Large intestine (tissue), 3 donors: ENCODE results near the gene SH3RF3. TPM values are rescaled to one million over a fixed set of nuclear protein-coding genes. Genes with fewer than 3 reads are reported as not detected.

Source experiments
- DNase-seq, 2 donors: peaks; one replicate each; pipeline versions ENCODE4 v3.0.0 to v3.0.0-alpha.2; 2013
- H3K27ac ChIP-seq: one replicate; pipeline ENCODE4 v1.5.1; 2013; ENCODE audit warnings: low read length
- H3K27me3 ChIP-seq: 2 replicates; pipeline ENCODE4 v1.6.1; 2013; ENCODE audit warnings: low read length; ENCODE audit not compliant: control insufficient read depth, insufficient read depth
- H3K36me3 ChIP-seq: 2 replicates; pipeline ENCODE4 v1.6.1; 2013; ENCODE audit warnings: low read length; ENCODE audit not compliant: control insufficient read depth, insufficient read depth
- H3K4me1 ChIP-seq: one replicate; pipeline ENCODE4 v1.6.1; 2013; ENCODE audit warnings: low read length; ENCODE audit not compliant: control insufficient read depth, insufficient read depth
- H3K4me3 ChIP-seq: one replicate; pipeline ENCODE4 v1.5.1; 2013; ENCODE audit warnings: low read length
- H3K9me3 ChIP-seq: one replicate; pipeline ENCODE4 v1.6.1; 2013; ENCODE audit warnings: mild to moderate bottlenecking, low read depth, low read length, moderate library complexity; ENCODE audit not compliant: control insufficient read depth
- WGBS: methylation state at CpG from one replicate; pipeline ENCODE4 v1.1.5; 2013; ENCODE audit warnings: low lambda C conversion rate; ENCODE audit not compliant: insufficient coverage; 5-methylcytosine and 5-hydroxymethylcytosine counted together
- polyA plus RNA-seq: library from polyadenylated mRNA; unstranded; fragments of 120-200 nt; gene quantifications from one replicate; pipeline ENCODE4 v1.2.1, GENCODE V29; 2013

Gene SH3RF3
- polyA plus RNA-seq, 1 donor: 3.0 TPM

DNA sequence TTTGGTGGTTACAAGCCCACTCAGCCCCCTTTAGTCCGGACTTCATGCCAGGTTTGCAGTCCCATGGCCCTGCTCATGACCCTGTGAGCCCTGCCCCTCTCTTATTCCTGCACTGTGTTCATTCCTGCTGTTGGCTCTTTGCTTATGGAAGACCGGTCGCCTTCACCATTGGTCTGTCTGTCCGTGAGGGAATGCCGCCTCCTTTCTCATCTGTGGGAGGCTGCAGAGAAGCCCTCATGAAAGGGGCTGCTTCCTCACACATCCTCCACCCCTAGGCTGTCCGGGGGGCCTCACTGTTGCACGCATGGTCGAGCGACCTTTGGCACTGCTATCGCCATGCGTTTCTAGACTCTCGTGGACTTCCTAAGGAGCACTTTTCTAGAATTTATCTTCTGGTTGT is 16.3 kb downstream of the SH3RF3 start:
- no CpG with 5 or more reads among the region's 12 CpGs for WGBS
- Histone ChIP-seq H3K4me1 (no peaks in the 10 kb centered on the region), H3K27ac (no peak overlapping the region), H3K36me3 (no peaks in the 10 kb centered on the region), H3K27me3 (peaks cover 9% of the 10 kb centered on the region), H3K4me3 (no peak overlapping the region), H3K9me3 (no peaks in the 10 kb centered on the region)
- no peak for DNase-seq

DNA sequence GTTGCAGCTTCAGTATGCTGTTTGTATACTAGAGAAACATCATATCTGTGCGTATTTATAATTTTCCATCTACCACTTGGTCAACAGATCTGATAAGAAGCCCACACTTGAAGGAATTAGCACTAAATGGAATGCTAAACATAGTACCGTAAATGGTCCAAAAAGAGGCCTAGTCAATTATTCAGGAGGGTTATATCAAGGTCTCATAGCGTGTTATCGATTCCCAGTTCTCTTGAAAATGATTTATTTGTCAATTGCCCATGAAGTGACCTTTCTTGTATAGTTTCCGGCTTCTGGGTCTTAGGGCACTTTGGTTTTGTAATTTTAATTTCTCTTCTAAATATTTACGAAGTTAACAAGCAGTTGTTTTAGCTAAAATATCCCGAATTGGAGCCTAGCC is 18.4 kb downstream of the SH3RF3 start:
- no peaks in the 10 kb centered on the region for H3K4me1 ChIP-seq
- H3K27me3 ChIP-seq: peaks cover 4% of the 10 kb centered on the region
- WGBS: 90% methylated on average over 2 of the region's 7 CpGs
- H3K9me3 ChIP-seq: no peaks in the 10 kb centered on the region
- H3K27ac ChIP-seq: no peak overlapping the region
- no peaks in the 10 kb centered on the region for H3K36me3 ChIP-seq
- H3K4me3 ChIP-seq: no peak overlapping the region
- DNase-seq: no peak

DNA sequence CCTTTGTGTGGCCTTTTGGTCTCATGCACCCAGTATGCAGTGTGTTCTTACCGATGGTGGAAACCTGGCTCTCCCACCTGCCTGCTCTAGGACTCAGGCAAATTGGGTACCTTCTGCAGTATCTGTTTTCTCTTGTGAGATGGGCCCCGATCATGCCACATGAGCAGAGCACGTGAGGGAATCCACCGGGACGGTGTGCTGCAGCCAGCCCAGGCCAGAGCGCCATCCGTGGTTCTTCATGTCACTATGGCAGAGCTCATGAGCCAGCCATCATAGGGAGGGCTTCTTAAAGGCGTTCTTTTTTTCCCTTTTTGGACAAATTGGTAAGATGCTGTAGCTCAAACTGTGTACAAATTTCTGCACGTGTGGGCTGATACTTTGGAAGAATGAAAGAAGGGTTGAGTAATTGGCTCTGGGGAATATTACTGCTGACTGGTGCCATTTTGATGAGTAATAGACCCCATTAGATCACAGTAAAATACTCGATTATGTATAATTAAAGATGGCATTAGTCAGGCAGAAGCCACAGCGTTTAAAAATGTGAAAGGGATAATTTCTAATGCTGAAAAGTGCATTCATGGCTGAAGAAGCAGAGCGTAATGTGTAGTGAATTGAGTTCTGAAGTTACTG is 19.2 kb downstream of the SH3RF3 start:
- DNase-seq: no peak
- Histone ChIP-seq H3K4me3 (no peak overlapping the region), H3K4me1 (no peaks in the 10 kb centered on the region), H3K27me3 (peaks cover 4% of the 10 kb centered on the region), H3K9me3 (no peaks in the 10 kb centered on the region), H3K27ac (no peak overlapping the region), H3K36me3 (no peaks in the 10 kb centered on the region)
- WGBS: 80% methylated on average over 1 of the region's 12 CpGs

DNA sequence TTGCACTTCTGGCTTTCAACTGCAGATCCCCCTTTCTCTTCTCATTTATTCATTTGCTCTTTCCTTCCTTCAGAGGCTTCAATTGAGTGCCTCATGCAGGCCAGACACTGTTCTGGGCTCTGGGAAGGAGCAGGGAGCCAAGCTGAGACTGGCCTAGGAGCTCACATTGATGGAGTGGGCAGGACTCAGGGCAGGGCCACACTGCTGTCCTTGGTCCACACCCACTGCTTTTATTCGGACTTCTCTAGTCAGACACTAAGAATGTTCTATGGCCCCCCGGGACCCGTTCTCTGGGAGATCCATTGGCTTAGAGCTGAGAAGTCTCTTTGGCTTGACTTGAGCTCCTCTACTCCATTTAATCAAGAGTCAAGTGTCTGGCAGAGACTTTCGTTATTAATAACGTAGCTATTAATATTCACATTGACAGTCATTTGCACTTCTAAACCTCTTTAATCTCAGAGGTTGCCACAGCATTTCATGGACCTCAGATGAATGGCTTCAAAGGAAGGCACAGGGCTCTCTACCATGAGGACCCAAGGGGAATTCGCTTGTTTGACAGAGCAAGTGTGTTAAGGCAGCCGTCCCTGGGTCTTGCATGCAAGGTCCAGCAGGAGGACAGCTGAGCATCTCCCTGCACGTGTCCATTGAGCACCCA is 20.1 kb downstream of the SH3RF3 start:
- no peaks in the 10 kb centered on the region for H3K4me1 ChIP-seq
- WGBS: no CpG with 5 or more reads among the region's 8 CpGs
- H3K27me3 ChIP-seq: peaks cover 4% of the 10 kb centered on the region
- no peaks in the 10 kb centered on the region for H3K36me3 ChIP-seq
- no peak overlapping the region for H3K27ac ChIP-seq
- no peaks in the 10 kb centered on the region for H3K9me3 ChIP-seq
- DNase-seq: no peak
- no peak overlapping the region for H3K4me3 ChIP-seq

- no peaks in the 10 kb centered on the region for H3K4me1 ChIP-seq
- no peaks in the 10 kb centered on the region for H3K9me3 ChIP-seq
- DNase-seq: no peak
- H3K27me3 ChIP-seq: peaks cover 4% of the 10 kb centered on the region
- H3K27ac ChIP-seq: no peak overlapping the region
- H3K36me3 ChIP-seq: no peaks in the 10 kb centered on the region
- WGBS: no CpG with 5 or more reads among the region's 3 CpGs
- H3K4me3 ChIP-seq: no peak overlapping the region
These were observed 21.6 kb downstream of the SH3RF3 start for GRCh38 chr2:109150559-109150958.

- Histone ChIP-seq H3K9me3 (no peaks in the 10 kb centered on the region), H3K4me1 (no peaks in the 10 kb centered on the region), H3K27ac (no peak overlapping the region), H3K36me3 (no peaks in the 10 kb centered on the region), H3K4me3 (no peak overlapping the region), H3K27me3 (peaks cover 4% of the 10 kb centered on the region)
- WGBS: 86% methylated on average over 2 of the region's 4 CpGs
- no peak for DNase-seq
These were observed 22.5 kb downstream of the SH3RF3 start for GRCh38 chr2:109151519-109151918.

DNA sequence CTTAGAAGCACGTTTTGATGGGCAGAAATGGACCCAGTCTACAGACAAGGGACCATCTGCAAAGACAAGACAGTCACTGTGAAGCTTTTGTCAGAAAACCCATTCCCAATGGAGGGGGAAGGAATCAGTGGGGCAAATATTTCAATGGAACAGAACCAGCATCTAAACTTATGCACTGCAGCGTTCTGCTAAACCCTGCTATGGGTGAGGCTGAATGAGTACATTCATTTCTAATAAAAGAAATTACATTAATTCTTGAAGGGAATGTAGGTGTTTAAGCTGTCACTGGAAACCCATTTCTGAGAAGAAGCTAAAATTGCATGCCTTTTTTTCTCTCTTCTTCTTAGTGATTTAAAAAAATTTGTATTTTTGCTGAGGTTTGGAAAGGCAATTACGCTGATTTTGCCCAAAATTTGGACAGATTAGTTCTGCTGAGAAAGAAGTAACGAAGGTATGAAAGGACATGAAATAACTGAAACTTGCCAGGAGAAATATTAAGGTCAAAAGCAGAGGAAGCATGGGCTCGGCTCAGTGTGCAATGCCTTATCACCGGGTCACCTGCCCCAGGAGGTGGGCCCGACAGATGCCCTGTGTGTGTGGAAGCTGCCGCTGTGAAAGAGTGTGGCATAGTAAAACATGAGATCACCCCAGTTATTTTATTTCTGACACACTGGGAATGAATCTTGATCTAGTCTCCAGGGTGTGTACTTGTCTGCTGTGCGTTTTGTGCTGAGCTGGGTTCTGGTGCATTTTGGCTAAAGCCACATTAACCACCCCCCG is 24.2 kb downstream of the SH3RF3 start:
- H3K4me1 ChIP-seq: no peaks in the 10 kb centered on the region
- H3K36me3 ChIP-seq: no peaks in the 10 kb centered on the region
- 100% methylated on average over 1 of the region's 10 CpGs for WGBS
- no peaks in the 10 kb centered on the region for H3K9me3 ChIP-seq
- no peak for DNase-seq
- no peak overlapping the region for H3K27ac ChIP-seq
- peaks cover 4% of the 10 kb centered on the region for H3K27me3 ChIP-seq
- H3K4me3 ChIP-seq: no peak overlapping the region

GRCh38 chr2:109153807-109154206 is 24.8 kb downstream of the SH3RF3 start:
- no peaks in the 10 kb centered on the region for H3K9me3 ChIP-seq
- no peak overlapping the region for H3K27ac ChIP-seq
- DNase-seq: no peak
- no peak overlapping the region for H3K4me3 ChIP-seq
- H3K27me3 ChIP-seq: peaks cover 4% of the 10 kb centered on the region
- no peaks in the 10 kb centered on the region for H3K4me1 ChIP-seq
- no CpG with 5 or more reads among the region's 5 CpGs for WGBS
- no peaks in the 10 kb centered on the region for H3K36me3 ChIP-seq

- no peak overlapping the region for H3K4me3 ChIP-seq
- H3K27ac ChIP-seq: no peak overlapping the region
- WGBS: no CpG with 5 or more reads among the region's 3 CpGs
- H3K36me3 ChIP-seq: no peaks in the 10 kb centered on the region
- no peaks in the 10 kb centered on the region for H3K4me1 ChIP-seq
- H3K27me3 ChIP-seq: peaks cover 3% of the 10 kb centered on the region
- no peaks in the 10 kb centered on the region for H3K9me3 ChIP-seq
- DNase-seq: no peak
These were observed 25.2 kb downstream of the SH3RF3 start for GRCh38 chr2:109154226-109154625.

DNA sequence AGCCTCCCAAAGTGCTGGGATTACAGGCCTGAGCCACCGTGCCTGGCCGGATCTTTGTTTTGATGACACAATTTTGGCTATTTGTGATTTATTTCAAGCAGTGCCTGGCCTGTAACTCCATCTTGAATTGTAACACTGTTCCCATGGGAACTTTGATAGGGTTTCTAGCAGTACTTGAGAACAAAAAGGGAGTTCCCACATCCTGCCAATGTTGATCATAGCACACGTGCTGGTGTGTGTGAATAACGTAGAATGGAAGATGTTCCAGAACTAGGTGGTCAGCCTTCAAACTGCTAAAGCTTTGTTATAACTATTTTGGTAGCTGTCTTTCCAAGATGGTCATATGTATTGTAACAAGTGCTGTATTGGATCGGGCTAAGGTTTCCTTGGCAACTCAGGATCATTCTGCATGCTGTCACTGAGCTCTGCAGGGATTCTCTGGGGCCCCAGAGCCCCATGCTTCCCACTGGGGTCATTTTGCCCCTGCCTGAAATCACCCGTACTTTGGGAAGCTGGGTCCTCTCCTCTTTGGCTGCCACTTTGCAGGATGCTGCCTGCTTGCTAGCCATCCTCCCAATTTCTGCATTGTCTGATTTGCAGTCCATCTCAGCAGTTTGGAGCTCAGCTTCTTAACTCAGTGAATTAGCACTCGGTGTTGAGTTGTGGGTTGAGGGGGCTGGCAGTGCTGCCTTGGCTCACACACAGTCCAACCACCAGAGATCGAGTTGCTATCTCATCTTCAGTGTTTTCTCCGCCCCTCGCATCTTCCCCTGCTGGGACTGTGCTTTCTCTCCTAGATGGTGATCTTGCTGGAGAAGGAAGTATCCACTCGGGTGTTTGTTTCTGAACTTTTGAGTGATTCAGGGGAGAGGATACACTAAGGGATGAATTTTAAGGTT is 26.8 kb downstream of the SH3RF3 start:
- no peaks in the 10 kb centered on the region for H3K27me3 ChIP-seq
- WGBS: no CpG with 5 or more reads among the region's 11 CpGs
- no peak overlapping the region for H3K4me3 ChIP-seq
- no peaks in the 10 kb centered on the region for H3K4me1 ChIP-seq
- H3K27ac ChIP-seq: no peak overlapping the region
- H3K36me3 ChIP-seq: no peaks in the 10 kb centered on the region
- H3K9me3 ChIP-seq: no peaks in the 10 kb centered on the region
- DNase-seq: no peak
